ENCODE data around the gene FAR1. TPM values are rescaled to one million over a fixed set of nuclear protein-coding genes. Genes with fewer than 3 reads are reported as not detected.

FAR1 gene
- total RNA-seq, 4 donors from 2014 or later = 29.3 to 50.3 (median 35.0) TPM

DNA sequence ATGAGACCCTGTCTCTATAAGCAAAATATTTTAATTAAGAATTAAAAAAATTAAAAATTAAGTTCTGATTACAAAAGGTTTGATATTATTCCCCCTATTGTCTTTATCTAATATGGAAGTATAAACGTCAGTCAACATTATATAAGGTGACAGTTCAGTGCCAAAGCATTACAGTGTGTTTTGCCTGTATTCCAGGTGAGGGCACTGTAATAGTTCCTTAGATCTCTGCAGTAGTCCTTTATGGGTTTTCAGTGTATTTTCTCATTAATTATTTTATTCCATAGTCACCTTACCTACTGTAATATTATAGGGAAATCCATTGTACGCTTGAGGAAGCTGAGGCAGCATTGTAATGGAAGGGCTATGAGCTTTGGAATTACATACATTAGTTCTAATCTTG, 33.0 kb downstream of the FAR1 start:
- H3K27me3 ChIP-seq = no peaks in the 10 kb centered on the region
- peaks cover 0 to 39% (median 17%) of the 10 kb centered on the region in 4 donors for H3K36me3 ChIP-seq
- no peak overlapping the region for H3K4me3 ChIP-seq
- WGBS = 81% methylated on average over 2 of the region's 2 CpGs
- TF ChIP-seq POLR2AphosphoS5 (IDR thresholded peaks at IDR 0.05) (no peak), POLR2A (IDR thresholded peaks at IDR 0.05; ENCODE audit: low read depth) (no peak)
- TF ChIP-seq, protein P1, sequence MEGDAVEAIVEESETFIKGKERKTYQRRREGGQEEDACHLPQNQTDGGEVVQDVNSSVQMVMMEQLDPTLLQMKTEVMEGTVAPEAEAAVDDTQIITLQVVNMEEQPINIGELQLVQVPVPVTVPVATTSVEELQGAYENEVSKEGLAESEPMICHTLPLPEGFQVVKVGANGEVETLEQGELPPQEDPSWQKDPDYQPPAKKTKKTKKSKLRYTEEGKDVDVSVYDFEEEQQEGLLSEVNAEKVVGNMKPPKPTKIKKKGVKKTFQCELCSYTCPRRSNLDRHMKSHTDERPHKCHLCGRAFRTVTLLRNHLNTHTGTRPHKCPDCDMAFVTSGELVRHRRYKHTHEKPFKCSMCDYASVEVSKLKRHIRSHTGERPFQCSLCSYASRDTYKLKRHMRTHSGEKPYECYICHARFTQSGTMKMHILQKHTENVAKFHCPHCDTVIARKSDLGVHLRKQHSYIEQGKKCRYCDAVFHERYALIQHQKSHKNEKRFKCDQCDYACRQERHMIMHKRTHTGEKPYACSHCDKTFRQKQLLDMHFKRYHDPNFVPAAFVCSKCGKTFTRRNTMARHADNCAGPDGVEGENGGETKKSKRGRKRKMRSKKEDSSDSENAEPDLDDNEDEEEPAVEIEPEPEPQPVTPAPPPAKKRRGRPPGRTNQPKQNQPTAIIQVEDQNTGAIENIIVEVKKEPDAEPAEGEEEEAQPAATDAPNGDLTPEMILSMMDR (IDR thresholded peaks at IDR 0.05) = no peak
- no peaks in the 10 kb centered on the region for H3K4me1 ChIP-seq
- intact Hi-C loops (cut with DNase I) = no loop called here
- no peak overlapping the region for H3K27ac ChIP-seq (replicated peaks in 1 of 4)
- H3K9me3 ChIP-seq = no peaks in the 10 kb centered on the region
- DNase-seq (ENCODE audit: extremely low spot score) = no peak

DNA sequence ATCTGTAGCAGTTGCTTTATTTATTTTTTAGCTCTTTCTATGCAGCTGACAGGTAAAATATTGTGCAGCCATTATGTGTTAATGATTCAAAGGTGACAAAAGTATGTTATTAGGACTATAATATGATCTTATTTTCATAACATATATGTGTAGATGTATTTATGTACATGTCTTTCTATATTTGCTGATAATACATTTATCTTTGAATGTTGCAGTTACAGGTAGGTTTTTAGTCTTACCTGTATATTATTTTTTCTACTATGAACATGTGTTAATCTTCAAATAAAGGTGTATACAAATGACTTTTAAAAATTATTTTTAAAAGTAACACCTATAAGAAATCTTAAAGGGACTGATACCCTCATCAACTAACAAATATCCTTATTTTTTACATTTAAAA, 33.6 kb downstream of the FAR1 start:
- Histone ChIP-seq H3K9me3 (no peaks in the 10 kb centered on the region), H3K4me1 (no peaks in the 10 kb centered on the region), H3K4me3 (no peak overlapping the region), H3K27me3 (no peaks in the 10 kb centered on the region), H3K36me3 (peaks cover 0 to 33% (median 13%) of the 10 kb centered on the region in 4 donors), H3K27ac (replicated peaks in 1 of 4) (no peak overlapping the region)
- TF ChIP-seq EP300 (IDR thresholded peaks at IDR 0.05) (no peak), POLR2AphosphoS5 (IDR thresholded peaks at IDR 0.05) (no peak), POLR2A (IDR thresholded peaks at IDR 0.05; ENCODE audit: low read depth) (no peak)
- TF ChIP-seq, protein P1 (IDR thresholded peaks at IDR 0.05) = no peak
- no peak for DNase-seq (ENCODE audit: extremely low spot score)
- intact Hi-C loops (cut with DNase I) = no loop called here

DNA sequence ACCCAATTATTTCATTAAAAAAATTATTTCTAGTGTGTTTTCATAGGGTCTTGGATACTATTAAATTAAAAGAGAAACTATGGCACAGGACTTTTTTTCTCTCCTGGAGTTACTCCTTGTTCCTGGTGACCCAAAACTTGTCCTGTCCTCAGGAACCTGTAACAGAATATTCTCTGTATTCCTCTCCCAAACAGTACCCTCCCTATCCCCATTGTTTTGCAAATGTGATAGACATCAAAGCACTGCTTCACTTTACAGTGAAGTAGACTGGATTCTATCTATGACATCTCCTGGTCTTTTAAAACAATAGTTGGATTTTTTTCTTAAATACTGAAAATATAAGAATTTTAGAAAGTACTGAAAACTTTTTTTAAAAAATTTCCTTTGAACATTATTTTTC, 37.2 kb downstream of the FAR1 start:
- TF ChIP-seq POLR2A (IDR thresholded peaks at IDR 0.05; ENCODE audit: low read depth) (no peak), EP300 (IDR thresholded peaks at IDR 0.05) (no peak), POLR2AphosphoS5 (IDR thresholded peaks at IDR 0.05) (no peak)
- TF ChIP-seq, protein P1 (IDR thresholded peaks at IDR 0.05) = no peak
- DNase-seq (ENCODE audit: extremely low spot score) = no peak
- Histone ChIP-seq H3K9me3 (no peaks in the 10 kb centered on the region), H3K27ac (replicated peaks in 1 of 4) (no peak overlapping the region), H3K36me3 (peaks cover 11 to 49% (median 27%) of the 10 kb centered on the region in 4 donors), H3K4me3 (no peak overlapping the region), H3K4me1 (no peaks in the 10 kb centered on the region), H3K27me3 (no peaks in the 10 kb centered on the region)
- intact Hi-C loops (cut with DNase I) = no loop called here

DNA sequence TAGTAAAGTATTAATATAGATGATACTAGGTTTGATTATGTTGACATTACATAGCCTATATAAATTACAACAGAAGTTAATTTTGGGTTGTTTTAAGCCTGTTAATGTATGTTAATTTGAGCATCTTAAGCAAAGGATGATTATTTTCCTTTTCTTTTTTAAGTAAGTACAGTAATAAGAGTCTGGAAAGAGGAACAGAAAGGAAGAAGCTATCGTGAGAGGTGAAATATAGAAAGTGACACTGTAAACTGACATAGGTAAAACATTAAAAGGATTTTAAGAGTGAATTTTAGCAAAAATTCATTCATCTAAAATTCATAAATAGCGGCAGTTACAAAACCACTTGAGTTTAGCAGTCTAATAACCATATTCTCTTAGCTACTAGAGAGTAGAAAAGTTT, 45.5 kb downstream of the FAR1 start:
- intact Hi-C loops (cut with DNase I) = no loop called here
- TF ChIP-seq, protein P1 (IDR thresholded peaks at IDR 0.05) = no peak
- TF ChIP-seq POLR2AphosphoS5 (IDR thresholded peaks at IDR 0.05) (no peak), POLR2A (IDR thresholded peaks at IDR 0.05; ENCODE audit: low read depth) (no peak), EP300 (IDR thresholded peaks at IDR 0.05) (no peak)
- Histone ChIP-seq H3K4me3 (no peak overlapping the region), H3K4me1 (no peaks in the 10 kb centered on the region), H3K27me3 (no peaks in the 10 kb centered on the region), H3K36me3 (peaks cover 18 to 70% (median 41%) of the 10 kb centered on the region in 4 donors), H3K9me3 (no peaks in the 10 kb centered on the region), H3K27ac (replicated peaks in 1 of 4) (no peak overlapping the region)
- no peak for DNase-seq (ENCODE audit: extremely low spot score)
- WGBS = 90% methylated on average over 2 of the region's 2 CpGs

DNA sequence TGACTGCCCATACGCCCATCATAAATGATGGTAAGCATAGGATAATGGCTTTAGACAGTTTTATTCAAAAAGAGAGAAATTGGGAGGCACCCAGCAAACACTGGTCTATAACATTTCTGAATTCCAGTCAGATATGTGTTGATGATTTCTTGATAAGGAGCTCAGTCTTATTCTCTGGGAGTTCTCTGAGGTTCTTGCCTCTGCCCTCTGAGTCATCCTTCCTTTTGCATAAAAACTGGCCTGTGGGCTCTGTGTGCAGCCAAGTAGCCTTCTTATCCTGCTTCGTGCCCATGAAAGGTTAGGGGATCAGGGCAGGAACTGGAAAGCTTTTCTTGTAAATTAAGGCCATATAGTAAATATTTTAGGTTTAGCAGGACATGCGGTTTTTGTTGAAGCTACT, 48.9 kb downstream of the FAR1 start:
- H3K27me3 ChIP-seq = no peaks in the 10 kb centered on the region
- intact Hi-C loops (cut with DNase I) = no loop called here
- no peaks in the 10 kb centered on the region for H3K9me3 ChIP-seq
- no peak overlapping the region for H3K4me3 ChIP-seq
- 95% methylated on average over 3 of the region's 3 CpGs for WGBS
- H3K36me3 ChIP-seq = peaks cover 7 to 80% (median 39%) of the 10 kb centered on the region in 4 donors
- TF ChIP-seq POLR2A (IDR thresholded peaks at IDR 0.05; ENCODE audit: low read depth) (no peak), POLR2AphosphoS5 (IDR thresholded peaks at IDR 0.05) (no peak), EP300 (IDR thresholded peaks at IDR 0.05) (no peak)
- H3K27ac ChIP-seq (replicated peaks in 1 of 4) = no peak overlapping the region
- DNase-seq (ENCODE audit: extremely low spot score) = no peak
- H3K4me1 ChIP-seq = no peaks in the 10 kb centered on the region

All from esophagus muscularis mucosa (tissue), 4 donors.